Upper lobe of left lung (tissue), 4 donors: Measurements from ENCODE around the gene ZC3H12C.

ENCODE experiments used
- CTCF ChIP-seq, 6 experiments: fragments of 450-650 bp in 4 of 6; fragments of 200-600 bp in 2 of 6; sonication (generic) in 2 of 6; IDR thresholded peaks; one replicate each; pipeline ENCODE4 v1.5.1; 2016 to 2019; ENCODE audit warnings: antibody characterized with exemption in 6 of 6
- POLR2A ChIP-seq, 4 donors: fragments of 450-650 bp; IDR thresholded peaks; one replicate each; pipeline ENCODE4 v1.5.1; 2016 to 2017; ENCODE audit warnings: antibody characterized with exemption in 4 of 4, mild to moderate bottlenecking in 2 of 4
- POLR2AphosphoS5 ChIP-seq, 2 donors: sonication (generic); formaldehyde crosslinking; IDR thresholded peaks; one replicate each; pipeline ENCODE4 v1.5.1; 2017; ENCODE audit warnings: antibody characterized with exemption in 2 of 2

GRCh38 chr11:110161061-110161460 lies 67.9 kb downstream of the ZC3H12C start:
- TF ChIP-seq CTCF (IDR thresholded peaks at IDR 0.05) (no peak), POLR2A (IDR thresholded peaks at IDR 0.05) (no peak), POLR2AphosphoS5 (IDR thresholded peaks at IDR 0.05) (no peak)
